ENCODE data around the gene EPB41. TPM values are rescaled to one million over a fixed set of nuclear protein-coding genes. Genes with fewer than 3 reads are reported as not detected.
A peak's percentile ranks its signal among the peaks of the same experiment; 100 is the strongest.

Gene EPB41
- total and polyA plus RNA-seq, 2 of the 8 experiments (the other 6 are each of a cell fraction or from before 2014, with no cell fraction given): 36.7 to 109 TPM

DNA sequence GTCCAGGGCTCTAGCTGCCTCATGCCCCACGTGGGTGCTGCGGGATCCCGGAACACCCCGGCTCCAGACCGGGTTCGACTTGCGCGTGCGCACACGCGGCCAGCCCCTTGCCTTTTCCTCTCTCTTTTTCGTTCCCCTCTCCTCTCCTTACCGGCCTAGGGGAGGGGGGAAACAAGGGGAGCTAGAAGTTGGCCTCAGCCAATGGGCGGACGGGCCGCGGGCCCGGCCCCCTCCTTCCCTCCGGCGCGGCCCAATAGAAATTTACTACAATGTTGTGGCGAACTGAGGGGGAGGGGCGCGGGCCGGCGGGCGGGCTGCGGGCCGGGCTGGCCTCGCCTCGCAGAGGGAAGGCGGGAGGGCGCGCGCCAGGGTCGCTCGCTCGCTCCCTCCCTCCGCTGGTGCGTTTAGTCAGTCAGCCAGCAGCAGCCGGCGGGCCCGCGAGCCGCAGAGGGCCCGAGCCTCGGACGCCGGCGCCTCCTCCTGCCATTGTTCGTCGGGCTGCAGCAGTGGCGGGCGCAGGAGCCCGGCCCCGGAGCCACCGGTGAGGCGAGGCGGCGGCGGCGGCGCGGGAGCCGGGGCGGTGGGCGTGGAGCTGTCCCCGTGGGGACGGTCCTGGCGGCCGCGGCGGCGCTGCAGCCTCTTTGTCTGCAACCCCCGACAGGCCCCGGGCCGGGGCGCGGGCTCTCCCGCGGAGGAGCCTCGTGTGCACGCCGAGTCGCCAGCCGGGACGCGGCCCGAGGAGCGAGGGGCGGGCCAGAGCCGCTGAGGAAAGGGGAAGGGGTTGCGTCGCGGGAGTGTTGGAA is at the start of gene EPB41 (continued):
- TF ChIP-seq, protein P1, sequence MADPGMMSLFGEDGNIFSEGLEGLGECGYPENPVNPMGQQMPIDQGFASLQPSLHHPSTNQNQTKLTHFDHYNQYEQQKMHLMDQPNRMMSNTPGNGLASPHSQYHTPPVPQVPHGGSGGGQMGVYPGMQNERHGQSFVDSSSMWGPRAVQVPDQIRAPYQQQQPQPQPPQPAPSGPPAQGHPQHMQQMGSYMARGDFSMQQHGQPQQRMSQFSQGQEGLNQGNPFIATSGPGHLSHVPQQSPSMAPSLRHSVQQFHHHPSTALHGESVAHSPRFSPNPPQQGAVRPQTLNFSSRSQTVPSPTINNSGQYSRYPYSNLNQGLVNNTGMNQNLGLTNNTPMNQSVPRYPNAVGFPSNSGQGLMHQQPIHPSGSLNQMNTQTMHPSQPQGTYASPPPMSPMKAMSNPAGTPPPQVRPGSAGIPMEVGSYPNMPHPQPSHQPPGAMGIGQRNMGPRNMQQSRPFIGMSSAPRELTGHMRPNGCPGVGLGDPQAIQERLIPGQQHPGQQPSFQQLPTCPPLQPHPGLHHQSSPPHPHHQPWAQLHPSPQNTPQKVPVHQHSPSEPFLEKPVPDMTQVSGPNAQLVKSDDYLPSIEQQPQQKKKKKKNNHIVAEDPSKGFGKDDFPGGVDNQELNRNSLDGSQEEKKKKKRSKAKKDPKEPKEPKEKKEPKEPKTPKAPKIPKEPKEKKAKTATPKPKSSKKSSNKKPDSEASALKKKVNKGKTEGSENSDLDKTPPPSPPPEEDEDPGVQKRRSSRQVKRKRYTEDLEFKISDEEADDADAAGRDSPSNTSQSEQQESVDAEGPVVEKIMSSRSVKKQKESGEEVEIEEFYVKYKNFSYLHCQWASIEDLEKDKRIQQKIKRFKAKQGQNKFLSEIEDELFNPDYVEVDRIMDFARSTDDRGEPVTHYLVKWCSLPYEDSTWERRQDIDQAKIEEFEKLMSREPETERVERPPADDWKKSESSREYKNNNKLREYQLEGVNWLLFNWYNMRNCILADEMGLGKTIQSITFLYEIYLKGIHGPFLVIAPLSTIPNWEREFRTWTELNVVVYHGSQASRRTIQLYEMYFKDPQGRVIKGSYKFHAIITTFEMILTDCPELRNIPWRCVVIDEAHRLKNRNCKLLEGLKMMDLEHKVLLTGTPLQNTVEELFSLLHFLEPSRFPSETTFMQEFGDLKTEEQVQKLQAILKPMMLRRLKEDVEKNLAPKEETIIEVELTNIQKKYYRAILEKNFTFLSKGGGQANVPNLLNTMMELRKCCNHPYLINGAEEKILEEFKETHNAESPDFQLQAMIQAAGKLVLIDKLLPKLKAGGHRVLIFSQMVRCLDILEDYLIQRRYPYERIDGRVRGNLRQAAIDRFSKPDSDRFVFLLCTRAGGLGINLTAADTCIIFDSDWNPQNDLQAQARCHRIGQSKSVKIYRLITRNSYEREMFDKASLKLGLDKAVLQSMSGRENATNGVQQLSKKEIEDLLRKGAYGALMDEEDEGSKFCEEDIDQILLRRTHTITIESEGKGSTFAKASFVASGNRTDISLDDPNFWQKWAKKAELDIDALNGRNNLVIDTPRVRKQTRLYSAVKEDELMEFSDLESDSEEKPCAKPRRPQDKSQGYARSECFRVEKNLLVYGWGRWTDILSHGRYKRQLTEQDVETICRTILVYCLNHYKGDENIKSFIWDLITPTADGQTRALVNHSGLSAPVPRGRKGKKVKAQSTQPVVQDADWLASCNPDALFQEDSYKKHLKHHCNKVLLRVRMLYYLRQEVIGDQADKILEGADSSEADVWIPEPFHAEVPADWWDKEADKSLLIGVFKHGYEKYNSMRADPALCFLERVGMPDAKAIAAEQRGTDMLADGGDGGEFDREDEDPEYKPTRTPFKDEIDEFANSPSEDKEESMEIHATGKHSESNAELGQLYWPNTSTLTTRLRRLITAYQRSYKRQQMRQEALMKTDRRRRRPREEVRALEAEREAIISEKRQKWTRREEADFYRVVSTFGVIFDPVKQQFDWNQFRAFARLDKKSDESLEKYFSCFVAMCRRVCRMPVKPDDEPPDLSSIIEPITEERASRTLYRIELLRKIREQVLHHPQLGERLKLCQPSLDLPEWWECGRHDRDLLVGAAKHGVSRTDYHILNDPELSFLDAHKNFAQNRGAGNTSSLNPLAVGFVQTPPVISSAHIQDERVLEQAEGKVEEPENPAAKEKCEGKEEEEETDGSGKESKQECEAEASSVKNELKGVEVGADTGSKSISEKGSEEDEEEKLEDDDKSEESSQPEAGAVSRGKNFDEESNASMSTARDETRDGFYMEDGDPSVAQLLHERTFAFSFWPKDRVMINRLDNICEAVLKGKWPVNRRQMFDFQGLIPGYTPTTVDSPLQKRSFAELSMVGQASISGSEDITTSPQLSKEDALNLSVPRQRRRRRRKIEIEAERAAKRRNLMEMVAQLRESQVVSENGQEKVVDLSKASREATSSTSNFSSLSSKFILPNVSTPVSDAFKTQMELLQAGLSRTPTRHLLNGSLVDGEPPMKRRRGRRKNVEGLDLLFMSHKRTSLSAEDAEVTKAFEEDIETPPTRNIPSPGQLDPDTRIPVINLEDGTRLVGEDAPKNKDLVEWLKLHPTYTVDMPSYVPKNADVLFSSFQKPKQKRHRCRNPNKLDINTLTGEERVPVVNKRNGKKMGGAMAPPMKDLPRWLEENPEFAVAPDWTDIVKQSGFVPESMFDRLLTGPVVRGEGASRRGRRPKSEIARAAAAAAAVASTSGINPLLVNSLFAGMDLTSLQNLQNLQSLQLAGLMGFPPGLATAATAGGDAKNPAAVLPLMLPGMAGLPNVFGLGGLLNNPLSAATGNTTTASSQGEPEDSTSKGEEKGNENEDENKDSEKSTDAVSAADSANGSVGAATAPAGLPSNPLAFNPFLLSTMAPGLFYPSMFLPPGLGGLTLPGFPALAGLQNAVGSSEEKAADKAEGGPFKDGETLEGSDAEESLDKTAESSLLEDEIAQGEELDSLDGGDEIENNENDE (IDR thresholded peaks at IDR 0.05; ENCODE audit: insufficient replicate concordance, low read length): no peak
- TF ChIP-seq, protein P2, sequence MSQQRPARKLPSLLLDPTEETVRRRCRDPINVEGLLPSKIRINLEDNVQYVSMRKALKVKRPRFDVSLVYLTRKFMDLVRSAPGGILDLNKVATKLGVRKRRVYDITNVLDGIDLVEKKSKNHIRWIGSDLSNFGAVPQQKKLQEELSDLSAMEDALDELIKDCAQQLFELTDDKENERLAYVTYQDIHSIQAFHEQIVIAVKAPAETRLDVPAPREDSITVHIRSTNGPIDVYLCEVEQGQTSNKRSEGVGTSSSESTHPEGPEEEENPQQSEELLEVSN (IDR thresholded peaks at IDR 0.05): peak; percentile 89
- TF ChIP-seq KDM5A (IDR thresholded peaks at IDR 0.05; ENCODE audit: low read length) (no peak), ATF3 (IDR thresholded peaks at IDR 0.05; ENCODE audit: insufficient read depth, low read depth, low read length) (peak; percentile 33; the same call in 1 of the 2 replicates), CTBP2 (IDR thresholded peaks at IDR 0.05; ENCODE audit: borderline replicate concordance, insufficient read depth, insufficient read length, low read length) (peak; percentile 28), SRF (IDR thresholded peaks at IDR 0.05; ENCODE audit: low read depth, low read length) (no peak), SP1 (IDR thresholded peaks at IDR 0.05; ENCODE audit: low read depth, low read length) (peak; percentile 68; the same call in 1 of the 2 replicates)
- TF ChIP-seq, protein P3, sequence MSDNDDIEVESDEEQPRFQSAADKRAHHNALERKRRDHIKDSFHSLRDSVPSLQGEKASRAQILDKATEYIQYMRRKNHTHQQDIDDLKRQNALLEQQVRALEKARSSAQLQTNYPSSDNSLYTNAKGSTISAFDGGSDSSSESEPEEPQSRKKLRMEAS (IDR thresholded peaks at IDR 0.05): peak; percentile 97
